SK-N-SH treated with all-trans-retinoic acid at 6 μM for 48 hours (cell line): ENCODE data around the gene RELT.

Experiments
- ATAC-seq: fragments of 200-7000 bp; cut with Tn5 transposase; 3 replicates; pipeline ENCODE4 v1.9.1; 2020; ENCODE audit warnings: mild to moderate bottlenecking, moderate library complexity
- BACH2 ChIP-seq: fragments of 250-450 bp; sonication (Bioruptor Pico); IDR thresholded peaks from 2 replicates; pipeline ENCODE4 v1.9.0; 2021; ENCODE audit warnings: mild to moderate bottlenecking, borderline replicate concordance
- CSDC2 ChIP-seq: fragments of 250-450 bp; sonication (Bioruptor Pico); IDR thresholded peaks from 2 replicates; pipeline ENCODE4 v1.5.0; 2020; ENCODE audit warnings: mild to moderate bottlenecking, moderate library complexity
- ESRRG ChIP-seq: fragments of 250-450 bp; sonication (Bioruptor Pico); IDR thresholded peaks from 2 replicates; pipeline ENCODE4 v1.6.1; 2021; ENCODE audit warnings: mild to moderate bottlenecking
- GLIS3 ChIP-seq: fragments of 250-450 bp; sonication (Bioruptor Pico); IDR thresholded peaks from 2 replicates; pipeline ENCODE4 v1.5.0; 2020; ENCODE audit warnings: mild to moderate bottlenecking, moderate library complexity
- OSR1 ChIP-seq: fragments of 250-450 bp; sonication (Bioruptor Pico); IDR thresholded peaks from 2 replicates; pipeline ENCODE4 v1.8.0; 2022; ENCODE audit warnings: moderate library complexity, mild to moderate bottlenecking, inconsistent platforms
- RARB ChIP-seq: fragments of 250-450 bp; sonication (Bioruptor Pico); IDR thresholded peaks from 2 replicates; pipeline ENCODE4 v1.8.0; 2021; ENCODE audit warnings: mild to moderate bottlenecking, moderate library complexity
- SNAI2 ChIP-seq: fragments of 250-450 bp; sonication (Bioruptor Pico); IDR thresholded peaks from 2 replicates; pipeline ENCODE4 v1.5.0; 2020; ENCODE audit warnings: mild to moderate bottlenecking, moderate library complexity
- TOX ChIP-seq: fragments of 250-450 bp; sonication (Bioruptor Pico); IDR thresholded peaks from 2 replicates; pipeline ENCODE4 v1.8.0; 2021; ENCODE audit warnings: mild to moderate bottlenecking, moderate library complexity, borderline replicate concordance
- ZC3H10 ChIP-seq: fragments of 250-450 bp; sonication (Bioruptor Pico); IDR thresholded peaks from 2 replicates; pipeline ENCODE4 v1.5.1; 2021; ENCODE audit warnings: mild to moderate bottlenecking, moderate library complexity
- ZFP3 ChIP-seq: fragments of 250-450 bp; sonication (Bioruptor Pico); IDR thresholded peaks from 2 replicates; pipeline ENCODE4 v1.5.0; 2020; ENCODE audit warnings: mild to moderate bottlenecking, moderate library complexity
- ZNF70 ChIP-seq: fragments of 450-650 bp; formaldehyde crosslinking; IDR thresholded peaks from 2 replicates; pipeline ENCODE4 v1.5.0; 2020; ENCODE audit warnings: mild to moderate bottlenecking, moderate library complexity
- ZNF8 ChIP-seq: fragments of 450-650 bp; formaldehyde crosslinking; IDR thresholded peaks from 2 replicates; pipeline ENCODE4 v1.5.0; 2020; ENCODE audit warnings: mild to moderate bottlenecking, moderate library complexity
- TF ChIP-seq, protein P1 (sequence below): fragments of 250-450 bp; sonication (Bioruptor Pico); IDR thresholded peaks from 2 replicates; pipeline ENCODE4 v1.5.1; 2021; ENCODE audit warnings: mild to moderate bottlenecking, moderate library complexity
- TF ChIP-seq, protein P2 (sequence below): fragments of 250-450 bp; sonication (Bioruptor Pico); IDR thresholded peaks from 2 replicates; pipeline ENCODE4 v1.5.0; 2020; ENCODE audit warnings: mild to moderate bottlenecking, moderate library complexity
- TF ChIP-seq, protein P3 (sequence below): fragments of 250-450 bp; sonication (Bioruptor Pico); IDR thresholded peaks from 2 replicates; pipeline ENCODE4 v1.5.1; 2020; ENCODE audit warnings: low read depth, mild to moderate bottlenecking, moderate library complexity
- TF ChIP-seq, protein P4 (sequence below): fragments of 250-450 bp; sonication (Bioruptor Pico); IDR thresholded peaks from 2 replicates; pipeline ENCODE4 v1.8.0; 2020; ENCODE audit warnings: mild to moderate bottlenecking, moderate library complexity, borderline replicate concordance

The RELT gene

DNA sequence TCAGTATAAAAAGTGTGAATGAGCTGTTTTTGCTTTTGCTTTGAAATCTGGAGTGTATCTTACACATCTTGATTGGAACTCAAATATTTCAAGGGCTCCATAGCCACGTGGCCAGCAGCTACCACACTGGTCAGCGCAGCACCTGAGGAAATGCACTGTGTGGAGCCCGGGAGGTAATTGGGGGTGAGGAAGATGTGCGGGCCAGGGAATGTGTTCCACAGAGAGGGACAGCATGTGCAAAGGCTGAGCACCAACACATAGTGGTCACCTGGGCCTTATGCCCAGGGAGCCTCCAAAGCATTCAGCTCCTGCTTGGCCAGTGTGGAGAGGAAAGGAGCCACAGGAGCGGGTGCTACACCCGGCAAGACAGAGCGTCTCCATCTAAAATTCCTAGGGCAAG, 20.8 kb downstream of the RELT start:
- no peak for ATAC-seq
- TF ChIP-seq RARB (CRISPR knock-in tag) (no peak), ZC3H10 (no peak), ZFP3 (no peak), ZNF8 (CRISPR knock-in tag) (no peak), SNAI2 (CRISPR knock-in tag) (no peak), GLIS3 (CRISPR knock-in tag) (no peak), ZNF70 (CRISPR knock-in tag) (no peak), CSDC2 (no peak), TOX (CRISPR knock-in tag) (no peak)
- TF ChIP-seq, protein P1, sequence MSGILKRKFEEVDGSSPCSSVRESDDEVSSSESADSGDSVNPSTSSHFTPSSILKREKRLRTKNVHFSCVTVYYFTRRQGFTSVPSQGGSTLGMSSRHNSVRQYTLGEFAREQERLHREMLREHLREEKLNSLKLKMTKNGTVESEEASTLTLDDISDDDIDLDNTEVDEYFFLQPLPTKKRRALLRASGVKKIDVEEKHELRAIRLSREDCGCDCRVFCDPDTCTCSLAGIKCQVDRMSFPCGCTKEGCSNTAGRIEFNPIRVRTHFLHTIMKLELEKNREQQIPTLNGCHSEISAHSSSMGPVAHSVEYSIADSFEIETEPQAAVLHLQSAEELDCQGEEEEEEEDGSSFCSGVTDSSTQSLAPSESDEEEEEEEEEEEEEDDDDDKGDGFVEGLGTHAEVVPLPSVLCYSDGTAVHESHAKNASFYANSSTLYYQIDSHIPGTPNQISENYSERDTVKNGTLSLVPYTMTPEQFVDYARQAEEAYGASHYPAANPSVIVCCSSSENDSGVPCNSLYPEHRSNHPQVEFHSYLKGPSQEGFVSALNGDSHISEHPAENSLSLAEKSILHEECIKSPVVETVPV (CRISPR knock-in tag): no peak
- TF ChIP-seq, protein P2, sequence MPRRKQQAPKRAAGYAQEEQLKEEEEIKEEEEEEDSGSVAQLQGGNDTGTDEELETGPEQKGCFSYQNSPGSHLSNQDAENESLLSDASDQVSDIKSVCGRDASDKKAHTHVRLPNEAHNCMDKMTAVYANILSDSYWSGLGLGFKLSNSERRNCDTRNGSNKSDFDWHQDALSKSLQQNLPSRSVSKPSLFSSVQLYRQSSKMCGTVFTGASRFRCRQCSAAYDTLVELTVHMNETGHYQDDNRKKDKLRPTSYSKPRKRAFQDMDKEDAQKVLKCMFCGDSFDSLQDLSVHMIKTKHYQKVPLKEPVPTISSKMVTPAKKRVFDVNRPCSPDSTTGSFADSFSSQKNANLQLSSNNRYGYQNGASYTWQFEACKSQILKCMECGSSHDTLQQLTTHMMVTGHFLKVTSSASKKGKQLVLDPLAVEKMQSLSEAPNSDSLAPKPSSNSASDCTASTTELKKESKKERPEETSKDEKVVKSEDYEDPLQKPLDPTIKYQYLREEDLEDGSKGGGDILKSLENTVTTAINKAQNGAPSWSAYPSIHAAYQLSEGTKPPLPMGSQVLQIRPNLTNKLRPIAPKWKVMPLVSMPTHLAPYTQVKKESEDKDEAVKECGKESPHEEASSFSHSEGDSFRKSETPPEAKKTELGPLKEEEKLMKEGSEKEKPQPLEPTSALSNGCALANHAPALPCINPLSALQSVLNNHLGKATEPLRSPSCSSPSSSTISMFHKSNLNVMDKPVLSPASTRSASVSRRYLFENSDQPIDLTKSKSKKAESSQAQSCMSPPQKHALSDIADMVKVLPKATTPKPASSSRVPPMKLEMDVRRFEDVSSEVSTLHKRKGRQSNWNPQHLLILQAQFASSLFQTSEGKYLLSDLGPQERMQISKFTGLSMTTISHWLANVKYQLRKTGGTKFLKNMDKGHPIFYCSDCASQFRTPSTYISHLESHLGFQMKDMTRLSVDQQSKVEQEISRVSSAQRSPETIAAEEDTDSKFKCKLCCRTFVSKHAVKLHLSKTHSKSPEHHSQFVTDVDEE (CRISPR knock-in tag): no peak

DNA sequence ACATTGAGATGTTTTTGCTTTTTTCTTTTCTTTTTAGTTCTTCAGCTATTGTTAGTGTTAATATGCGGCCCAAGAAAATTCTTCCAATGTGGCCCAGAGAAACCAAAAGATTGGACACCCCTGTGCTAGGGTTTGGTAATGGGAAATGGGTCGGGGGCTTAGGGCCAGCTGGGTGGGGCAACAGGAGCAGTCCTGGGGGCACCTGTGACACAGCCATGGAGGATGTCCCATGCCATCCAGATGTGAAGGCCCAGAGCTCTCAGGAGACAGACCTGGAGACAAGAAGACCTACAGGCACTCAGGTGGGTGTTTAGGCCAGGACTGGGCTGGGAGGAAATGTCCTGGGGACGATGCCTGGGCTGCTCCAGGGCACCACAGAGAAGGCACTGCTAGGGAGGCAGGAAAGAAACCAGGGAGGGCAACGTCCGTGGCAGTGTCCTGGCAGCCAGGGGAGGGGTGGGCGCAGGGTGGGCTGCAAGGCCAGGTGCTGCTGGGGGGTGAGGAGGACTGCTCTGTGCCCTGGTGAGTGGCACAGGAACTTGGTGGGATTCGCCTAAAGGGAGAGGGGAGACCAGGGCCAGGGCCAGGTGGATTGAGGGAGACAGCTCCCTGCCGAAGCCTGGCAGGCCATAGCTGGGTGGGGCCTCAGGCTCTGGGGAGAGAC, 21.4 kb downstream of the RELT start:
- no peak for ATAC-seq
- TF ChIP-seq, protein P2 (CRISPR knock-in tag): no peak

DNA sequence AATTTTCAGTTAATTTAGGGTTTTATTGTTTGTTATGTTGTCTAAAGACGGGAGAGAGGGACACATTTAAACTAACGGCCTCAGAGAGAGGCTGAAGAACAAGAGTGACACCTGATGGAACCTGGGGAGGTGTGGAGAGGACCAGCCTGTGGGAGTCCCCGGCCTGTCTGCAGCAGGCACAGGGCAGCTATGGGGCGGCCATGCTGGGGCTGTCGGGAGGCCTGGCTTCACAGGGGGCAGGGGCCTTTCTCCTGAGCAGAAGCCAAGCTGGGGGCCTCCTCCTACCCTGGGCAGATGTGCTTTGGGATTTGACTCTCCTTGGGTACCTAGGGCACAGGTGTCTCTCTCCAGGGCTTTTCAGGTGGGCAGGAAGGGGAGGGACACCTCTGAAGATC, 21.9 kb downstream of the RELT start:
- TF ChIP-seq TOX (CRISPR knock-in tag): no peak
- no peak for ATAC-seq

DNA sequence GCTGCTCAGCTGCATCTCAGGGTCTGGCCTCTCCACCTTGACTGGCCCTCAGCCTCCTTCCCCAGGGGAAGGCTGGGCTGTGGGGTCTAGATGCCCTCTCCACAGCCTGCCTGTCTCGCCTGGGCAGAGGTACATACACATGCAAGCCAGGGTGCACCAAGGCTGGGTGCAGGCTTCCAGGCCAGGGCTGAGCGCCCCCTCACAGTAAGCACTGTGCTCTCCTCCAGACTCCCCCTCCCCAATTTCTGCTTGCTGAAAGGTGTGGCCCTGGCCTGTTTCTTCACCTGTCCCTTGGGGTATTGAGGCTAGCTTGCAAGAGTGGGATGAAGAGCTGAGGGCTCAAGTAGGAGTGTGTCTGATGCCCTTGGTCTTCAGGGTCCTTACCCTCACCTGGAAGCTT, 22.5 kb downstream of the RELT start:
- TF ChIP-seq, protein P1 (CRISPR knock-in tag): no peak
- TF ChIP-seq ZC3H10 (no peak), ZFP3 (no peak), TOX (CRISPR knock-in tag) (no peak), CSDC2 (no peak), GLIS3 (CRISPR knock-in tag) (no peak), OSR1 (CRISPR knock-in tag) (no peak), ESRRG (CRISPR knock-in tag) (no peak), ZNF8 (CRISPR knock-in tag) (no peak), BACH2 (no peak)
- TF ChIP-seq, protein P3, sequence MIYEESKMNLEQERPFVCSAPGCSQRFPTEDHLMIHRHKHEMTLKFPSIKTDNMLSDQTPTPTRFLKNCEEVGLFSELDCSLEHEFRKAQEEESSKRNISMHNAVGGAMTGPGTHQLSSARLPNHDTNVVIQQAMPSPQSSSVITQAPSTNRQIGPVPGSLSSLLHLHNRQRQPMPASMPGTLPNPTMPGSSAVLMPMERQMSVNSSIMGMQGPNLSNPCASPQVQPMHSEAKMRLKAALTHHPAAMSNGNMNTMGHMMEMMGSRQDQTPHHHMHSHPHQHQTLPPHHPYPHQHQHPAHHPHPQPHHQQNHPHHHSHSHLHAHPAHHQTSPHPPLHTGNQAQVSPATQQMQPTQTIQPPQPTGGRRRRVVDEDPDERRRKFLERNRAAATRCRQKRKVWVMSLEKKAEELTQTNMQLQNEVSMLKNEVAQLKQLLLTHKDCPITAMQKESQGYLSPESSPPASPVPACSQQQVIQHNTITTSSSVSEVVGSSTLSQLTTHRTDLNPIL (CRISPR knock-in tag): no peak
- TF ChIP-seq, protein P2 (CRISPR knock-in tag): no peak
- TF ChIP-seq, protein P4, sequence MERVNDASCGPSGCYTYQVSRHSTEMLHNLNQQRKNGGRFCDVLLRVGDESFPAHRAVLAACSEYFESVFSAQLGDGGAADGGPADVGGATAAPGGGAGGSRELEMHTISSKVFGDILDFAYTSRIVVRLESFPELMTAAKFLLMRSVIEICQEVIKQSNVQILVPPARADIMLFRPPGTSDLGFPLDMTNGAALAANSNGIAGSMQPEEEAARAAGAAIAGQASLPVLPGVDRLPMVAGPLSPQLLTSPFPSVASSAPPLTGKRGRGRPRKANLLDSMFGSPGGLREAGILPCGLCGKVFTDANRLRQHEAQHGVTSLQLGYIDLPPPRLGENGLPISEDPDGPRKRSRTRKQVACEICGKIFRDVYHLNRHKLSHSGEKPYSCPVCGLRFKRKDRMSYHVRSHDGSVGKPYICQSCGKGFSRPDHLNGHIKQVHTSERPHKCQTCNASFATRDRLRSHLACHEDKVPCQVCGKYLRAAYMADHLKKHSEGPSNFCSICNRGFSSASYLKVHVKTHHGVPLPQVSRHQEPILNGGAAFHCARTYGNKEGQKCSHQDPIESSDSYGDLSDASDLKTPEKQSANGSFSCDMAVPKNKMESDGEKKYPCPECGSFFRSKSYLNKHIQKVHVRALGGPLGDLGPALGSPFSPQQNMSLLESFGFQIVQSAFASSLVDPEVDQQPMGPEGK (CRISPR knock-in tag): no peak
- ATAC-seq: no peak
